Measurements from ENCODE around the gene ANKRD53.

The ANKRD53 gene

GRCh38 chr2:71004857-71005256, 26.4 kb downstream of the ANKRD53 start:
- Histone ChIP-seq H3F3A (ENCODE audit: control insufficient read depth, insufficient read depth) (no peaks in the 10 kb centered on the region), H3K4me1 (ENCODE audit: control insufficient read depth, low read length) (peaks cover 16% of the 10 kb centered on the region), H4K20me1 (ENCODE audit: control insufficient read depth, insufficient read depth, low read depth, low read length) (no peaks in the 10 kb centered on the region), H3K4me2 (ENCODE audit: low read length) (no peak overlapping the region), H3K4me3 (ENCODE audit: low read length) (no peak overlapping the region), H3K27ac (ENCODE audit: low read depth, low read length) (no peak overlapping the region), H3K9me2 (replicated peaks; ENCODE audit: control insufficient read depth, low read length) (no peaks in the 10 kb centered on the region), H3K36me3 (ENCODE audit: control insufficient read depth, low read length) (no peaks in the 10 kb centered on the region), H3K27me3 (ENCODE audit: control insufficient read depth, low read length) (no peaks in the 10 kb centered on the region), H3K9me3 (ENCODE audit: control insufficient read depth, insufficient read depth, low read length) (no peaks in the 10 kb centered on the region), H3K79me2 (ENCODE audit: control insufficient read depth, low read length) (no peaks in the 10 kb centered on the region)
- TF ChIP-seq CTCF (IDR thresholded peaks at IDR 0.05; ENCODE audit: low read depth, low read length, poor library complexity, severe bottlenecking) (no peak), EZH2phosphoT487 (IDR thresholded peaks at IDR 0.05; ENCODE audit: borderline replicate concordance, low read length) (no peak)

- no peaks in the 10 kb centered on the region for H3K9me3 ChIP-seq (ENCODE audit: control insufficient read depth, insufficient read depth, low read length)
- no peaks in the 10 kb centered on the region for H3K27me3 ChIP-seq (ENCODE audit: control insufficient read depth, low read length)
- no peaks in the 10 kb centered on the region for H3K36me3 ChIP-seq (ENCODE audit: control insufficient read depth, low read length)
- TF ChIP-seq EZH2phosphoT487 (IDR thresholded peaks at IDR 0.05; ENCODE audit: borderline replicate concordance, low read length) (no peak), CTCF (IDR thresholded peaks at IDR 0.05; ENCODE audit: low read depth, low read length, poor library complexity, severe bottlenecking) (no peak)
- H3K9me2 ChIP-seq (replicated peaks; ENCODE audit: control insufficient read depth, low read length), result no peaks in the 10 kb centered on the region
- no peaks in the 10 kb centered on the region for H3K79me2 ChIP-seq (ENCODE audit: control insufficient read depth, low read length)
- H3K4me3 ChIP-seq (ENCODE audit: low read length), result no peak overlapping the region
- H3K27ac ChIP-seq (ENCODE audit: low read depth, low read length), result no peak overlapping the region
- no peak overlapping the region for H3K4me2 ChIP-seq (ENCODE audit: low read length)
- no peaks in the 10 kb centered on the region for H3F3A ChIP-seq (ENCODE audit: control insufficient read depth, insufficient read depth)
- no peaks in the 10 kb centered on the region for H4K20me1 ChIP-seq (ENCODE audit: control insufficient read depth, insufficient read depth, low read depth, low read length)
- peaks cover 14% of the 10 kb centered on the region for H3K4me1 ChIP-seq (ENCODE audit: control insufficient read depth, low read length)
These were observed 27.1 kb downstream of the ANKRD53 start for GRCh38 chr2:71005271-71006202.

GRCh38 chr2:71006323-71006722, 27.9 kb downstream of the ANKRD53 start:
- H3K4me1 ChIP-seq (ENCODE audit: control insufficient read depth, low read length), result peaks cover 6% of the 10 kb centered on the region
- TF ChIP-seq EZH2phosphoT487 (IDR thresholded peaks at IDR 0.05; ENCODE audit: borderline replicate concordance, low read length) (no peak), CTCF (IDR thresholded peaks at IDR 0.05; ENCODE audit: low read depth, low read length, poor library complexity, severe bottlenecking) (no peak)
- H3K36me3 ChIP-seq (ENCODE audit: control insufficient read depth, low read length), result no peaks in the 10 kb centered on the region
- no peak overlapping the region for H3K27ac ChIP-seq (ENCODE audit: low read depth, low read length)
- no peaks in the 10 kb centered on the region for H3K9me3 ChIP-seq (ENCODE audit: control insufficient read depth, insufficient read depth, low read length)
- H4K20me1 ChIP-seq (ENCODE audit: control insufficient read depth, insufficient read depth, low read depth, low read length), result no peaks in the 10 kb centered on the region
- H3K27me3 ChIP-seq (ENCODE audit: control insufficient read depth, low read length), result no peaks in the 10 kb centered on the region
- no peaks in the 10 kb centered on the region for H3F3A ChIP-seq (ENCODE audit: control insufficient read depth, insufficient read depth)
- H3K9me2 ChIP-seq (replicated peaks; ENCODE audit: control insufficient read depth, low read length), result no peaks in the 10 kb centered on the region
- H3K4me3 ChIP-seq (ENCODE audit: low read length), result no peak overlapping the region
- no peaks in the 10 kb centered on the region for H3K79me2 ChIP-seq (ENCODE audit: control insufficient read depth, low read length)
- H3K4me2 ChIP-seq (ENCODE audit: low read length), result no peak overlapping the region

Measured in DOHH2 (cell line).